ENCODE measurements around the gene IGFLR1. TPM values are rescaled to one million over a fixed set of nuclear protein-coding genes. Genes with fewer than 3 reads are reported as not detected.

Gene IGFLR1
- total RNA-seq, 3 donors from 2014 or later = 5.3 to 14.6 (median 8.2) TPM

DNA sequence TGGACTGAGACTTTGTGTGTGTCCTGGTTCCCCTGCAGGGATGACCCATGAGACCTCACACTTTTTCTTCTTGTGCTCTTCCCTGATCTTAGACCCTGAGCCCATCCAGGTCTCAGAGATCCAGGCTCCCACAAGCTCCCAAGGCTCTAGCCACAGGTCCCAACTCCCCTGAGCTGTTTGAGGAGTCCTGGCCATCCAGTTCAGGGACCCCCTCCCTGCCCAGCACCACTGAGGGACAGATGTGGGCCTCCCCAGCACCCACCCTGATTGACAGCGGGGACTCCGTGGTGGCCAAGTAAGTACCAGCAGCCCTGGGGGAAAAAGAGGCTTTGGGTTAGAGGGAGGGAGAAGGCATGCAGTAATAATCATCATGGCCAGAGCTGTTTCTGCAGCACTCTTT lies 17.4 kb upstream of the IGFLR1 start:
- Histone ChIP-seq H3K4me1 (ENCODE audit: low read depth) (peaks cover 32% of the 10 kb centered on the region), H3K36me3 (ENCODE audit: low read depth) (no peaks in the 10 kb centered on the region), H3K9me3 (no peaks in the 10 kb centered on the region), H3K4me3 (no peak overlapping the region)
- no peak for DNase-seq
- intact Hi-C loops (cut with DNase I, micrococcal nuclease) = no loop called here
- TF ChIP-seq CTCF (IDR thresholded peaks at IDR 0.05) = no peak
- ATAC-seq = no peak

DNA sequence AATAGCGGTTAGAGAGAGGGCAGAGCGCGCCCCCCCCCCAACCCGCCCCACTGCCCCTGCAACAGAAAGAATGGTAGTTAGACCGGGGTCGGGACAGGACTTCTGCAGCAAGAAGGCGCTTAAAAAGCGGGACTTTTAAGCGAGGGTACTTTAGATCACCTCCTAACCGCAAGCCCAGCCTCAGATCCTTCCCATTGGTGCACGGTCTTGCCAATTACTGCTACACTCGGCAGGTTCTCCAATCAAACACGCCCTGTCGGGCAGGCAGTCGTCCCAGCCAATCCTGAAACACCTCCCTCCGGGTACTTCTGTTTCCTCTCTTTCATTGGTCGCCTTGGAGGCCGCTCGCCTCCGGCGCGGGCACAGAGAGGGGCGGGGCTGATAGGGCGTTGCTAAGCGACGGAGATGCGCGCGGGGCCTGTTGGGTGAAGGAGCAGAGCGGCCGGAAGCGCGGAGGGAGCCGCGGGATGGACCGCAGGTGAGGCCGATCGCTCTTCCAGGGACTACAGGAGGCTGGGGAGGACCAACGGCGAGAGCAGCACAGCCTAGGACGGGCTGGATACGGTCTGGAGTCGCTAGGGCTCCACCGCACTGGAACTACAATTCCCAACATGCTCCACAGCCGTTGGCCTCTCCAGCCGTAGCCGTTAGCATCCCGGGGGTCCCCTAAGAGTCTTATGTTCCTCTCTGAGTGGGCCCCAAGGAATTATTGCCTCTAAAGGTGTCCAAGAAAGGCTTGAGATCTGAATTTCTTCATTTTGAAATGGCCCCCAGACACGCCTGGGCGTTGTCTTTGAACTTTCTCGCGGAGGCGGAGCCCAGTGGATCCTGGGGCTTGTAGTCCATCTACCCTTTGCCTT lies 15.7 kb upstream of the IGFLR1 start, which contains the start of gene PROSER3:
Gene PROSER3, plus strand, starts transcription at position 428 of the 860 bp plus-strand sequence. Its CDS starts 40 bp downstream, at position 468.
- Histone ChIP-seq H3K4me3 (peak within 1 kb of the TSS; percentile 80), H3K9me3 (no peaks in the 10 kb centered on the region), H3K4me1 (ENCODE audit: low read depth) (peaks cover 32% of the 10 kb centered on the region), H3K36me3 (ENCODE audit: low read depth) (peaks cover under 1% of the 10 kb centered on the region)
- TF ChIP-seq CTCF (IDR thresholded peaks at IDR 0.05) = no peak
- peak; percentile 98 to 99 (median 99) for DNase-seq
- intact Hi-C loops (cut with DNase I, micrococcal nuclease) = no loop called here
- ATAC-seq = peak; percentile 95

GRCh38 chr19:35757231-35757748 lies 15.0 kb upstream of the IGFLR1 start:
- Histone ChIP-seq H3K36me3 (ENCODE audit: low read depth) (peaks cover 7% of the 10 kb centered on the region), H3K4me1 (ENCODE audit: low read depth) (peaks cover 32% of the 10 kb centered on the region), H3K9me3 (no peaks in the 10 kb centered on the region), H3K4me3 (no peak overlapping the region)
- peak; percentile 54 to 86 (median 74) for DNase-seq
- intact Hi-C loops (cut with DNase I, micrococcal nuclease) = no loop called here
- peak; percentile 16 for ATAC-seq
- no peak for TF ChIP-seq CTCF (IDR thresholded peaks at IDR 0.05)

GRCh38 chr19:35756377-35757230 lies 14.4 kb upstream of the IGFLR1 start, which contains the start of gene HSPB6:
TSS of gene HSPB6 (minus strand) at chr19:35757029. CDS start at chr19:35757008, 21 bp downstream.
- Histone ChIP-seq H3K9me3 (no peaks in the 10 kb centered on the region), H3K4me1 (ENCODE audit: low read depth) (peaks cover 32% of the 10 kb centered on the region), H3K36me3 (ENCODE audit: low read depth) (peaks cover 7% of the 10 kb centered on the region), H3K4me3 (peak within 1 kb of the TSS; percentile 80)
- DNase-seq = peak in 2 of 3 donors; percentile 59 to 62
- intact Hi-C loops (cut with DNase I, micrococcal nuclease) = no loop called here
- TF ChIP-seq CTCF (IDR thresholded peaks at IDR 0.05) = no peak
- no peak for ATAC-seq

- DNase-seq (peak; percentile 70 to 84 (median 82)), ATAC-seq (peak; percentile 45)
- Histone ChIP-seq H3K36me3 (ENCODE audit: low read depth) (peaks cover 7% of the 10 kb centered on the region), H3K4me3 (no peak overlapping the region), H3K9me3 (no peaks in the 10 kb centered on the region), H3K4me1 (ENCODE audit: low read depth) (peaks cover 32% of the 10 kb centered on the region)
- TF ChIP-seq CTCF (IDR thresholded peaks at IDR 0.05) = no peak
- intact Hi-C loops (cut with DNase I, micrococcal nuclease) = no loop called here
Measured at GRCh38 chr19:35755550-35756376, 13.5 kb upstream of the IGFLR1 start.

Measured in mucosa of descending colon (tissue), 3 donors.